Heart left ventricle (tissue), 13 donors: ENCODE results near the gene TASOR.

Experiments used
- POLR2A ChIP-seq, 2 donors: fragments of 450-650 bp; IDR thresholded peaks; one replicate each; pipeline ENCODE4 v1.6.1; 2017; ENCODE audit warnings: antibody characterized with exemption in 2 of 2, mild to moderate bottlenecking in 2 of 2, moderate library complexity in 2 of 2
- TF ChIP-seq, protein P1 (sequence below), 12 donors: fragments of 200-600 bp; sonication (generic) in 4 of 12; IDR thresholded peaks; one replicate each; pipeline versions ENCODE4 v1.5.0 to v1.8.0; 2018 to 2022; ENCODE audit warnings: antibody characterized with exemption in 12 of 12, mild to moderate bottlenecking in 5 of 12
- donor health status: ischemic (EF 13 %, LVEDD 7.1; RV severe dilation, severe dysfunction).
- donor health status: DM: no; HTN: yes; CAD: no.
- donor health status: DM: no; HTN: no; CAD: no.
- donor health status: ischemic (EF 25% LVEDD 6.9; RV normal size, moderate dysfunction).
- donor health status: ischemic (EF 25% LVEDD 5.7; RV mildly dilated, moderate dysfunction).
- donor health status: ischemic (EF 35%, LVEDD 5.7; RV mildly dilated, moderate dysfunction).
- donor health status: nonischemic (EF 11% LVEDD 7.7; RV severe dilation, severe dysfunction).
- donor health status: DM: yes; HTN: yes; CAD: no.
- donor health status: PGD.
- donor health status: ischemic (EF 29% LVEDD 5.4; RV normal size, mild dysfunction).
- donor health status: nonischemic (EF 23%, LVEDD 6.1; RV moderate dilation, normal function).

DNA sequence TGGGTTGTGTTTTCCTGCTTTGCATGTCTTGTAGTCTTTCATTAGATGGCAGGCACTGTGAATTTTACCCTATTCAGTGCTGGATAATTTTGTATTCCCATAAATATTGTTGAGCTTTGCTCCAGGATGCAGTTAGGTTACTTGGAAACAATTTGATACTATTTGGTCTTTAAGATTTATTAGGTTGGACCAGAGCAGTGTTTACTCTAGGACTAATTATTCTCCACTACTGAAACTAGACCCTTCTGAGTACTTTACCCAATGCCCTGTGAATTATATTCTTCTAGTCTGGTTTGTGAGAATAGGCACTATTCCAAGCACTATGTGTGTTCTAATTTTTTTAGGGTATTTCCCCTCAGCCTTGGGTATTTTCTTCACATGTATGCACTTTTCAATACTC is 37.8 kb upstream of the TASOR start:
- no peak for TF ChIP-seq POLR2A (IDR thresholded peaks at IDR 0.05)
- TF ChIP-seq, protein P1, sequence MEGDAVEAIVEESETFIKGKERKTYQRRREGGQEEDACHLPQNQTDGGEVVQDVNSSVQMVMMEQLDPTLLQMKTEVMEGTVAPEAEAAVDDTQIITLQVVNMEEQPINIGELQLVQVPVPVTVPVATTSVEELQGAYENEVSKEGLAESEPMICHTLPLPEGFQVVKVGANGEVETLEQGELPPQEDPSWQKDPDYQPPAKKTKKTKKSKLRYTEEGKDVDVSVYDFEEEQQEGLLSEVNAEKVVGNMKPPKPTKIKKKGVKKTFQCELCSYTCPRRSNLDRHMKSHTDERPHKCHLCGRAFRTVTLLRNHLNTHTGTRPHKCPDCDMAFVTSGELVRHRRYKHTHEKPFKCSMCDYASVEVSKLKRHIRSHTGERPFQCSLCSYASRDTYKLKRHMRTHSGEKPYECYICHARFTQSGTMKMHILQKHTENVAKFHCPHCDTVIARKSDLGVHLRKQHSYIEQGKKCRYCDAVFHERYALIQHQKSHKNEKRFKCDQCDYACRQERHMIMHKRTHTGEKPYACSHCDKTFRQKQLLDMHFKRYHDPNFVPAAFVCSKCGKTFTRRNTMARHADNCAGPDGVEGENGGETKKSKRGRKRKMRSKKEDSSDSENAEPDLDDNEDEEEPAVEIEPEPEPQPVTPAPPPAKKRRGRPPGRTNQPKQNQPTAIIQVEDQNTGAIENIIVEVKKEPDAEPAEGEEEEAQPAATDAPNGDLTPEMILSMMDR (IDR thresholded peaks at IDR 0.05), result no peak
